Sigmoid colon (tissue), 7 donors: Measurements from ENCODE around the gene SLC9A3. TPM values are rescaled to one million over a fixed set of nuclear protein-coding genes. Genes with fewer than 3 reads are reported as not detected.

Experiments
- DNase-seq: peaks from one replicate; pipeline ENCODE4 v3.0.0-alpha.2; 2019
- H3K27ac ChIP-seq, 4 donors: fragments of 200-600 bp; sonication (generic); one replicate each; pipeline ENCODE4 v1.5.1; 2016 to 2019; ENCODE audit warnings: mild to moderate bottlenecking in 1 of 4
- H3K27me3 ChIP-seq, 3 donors: fragments of 200-600 bp; sonication (generic); one replicate each; pipeline ENCODE4 v1.5.1; 2019; ENCODE audit warnings: mild to moderate bottlenecking in 1 of 3
- H3K36me3 ChIP-seq, 4 donors: fragments of 200-600 bp; sonication (generic); one replicate each; pipeline ENCODE4 v1.5.1; 2016 to 2019
- H3K4me1 ChIP-seq, 4 donors: fragments of 200-600 bp; sonication (generic); one replicate each; pipeline ENCODE4 v1.5.1; 2017 to 2019
- H3K4me3 ChIP-seq, 4 donors: fragments of 200-600 bp; sonication (generic); one replicate each; pipeline ENCODE4 v1.5.1; 2017 to 2019; ENCODE audit warnings: mild to moderate bottlenecking in 2 of 4, moderate library complexity in 1 of 4
- H3K9me3 ChIP-seq, 4 donors: fragments of 200-600 bp in 3 of 4; sonication (generic) in 3 of 4; one replicate each; pipeline versions ENCODE4 v1.5.1 to v1.6.1; 2013 to 2019
- CTCF ChIP-seq, 4 experiments: fragments of 450-650 bp in 3 of 4; fragments of 200-600 bp in 1 of 4; IDR thresholded peaks; one replicate each; pipeline ENCODE4 v1.5.1; 2016 to 2019; ENCODE audit warnings: antibody characterized with exemption in 4 of 4, mild to moderate bottlenecking in 3 of 4, moderate library complexity in 2 of 4
- EP300 ChIP-seq, 4 donors: sonication (generic); formaldehyde crosslinking; IDR thresholded peaks; one replicate each; pipeline ENCODE4 v1.6.1; 2017; ENCODE audit warnings: antibody characterized with exemption in 4 of 4
- POLR2A ChIP-seq, 2 donors: fragments of 450-650 bp; IDR thresholded peaks; one replicate each; pipeline ENCODE4 v1.6.1; 2016; ENCODE audit warnings: antibody characterized with exemption in 2 of 2, mild to moderate bottlenecking in 2 of 2, moderate library complexity in 2 of 2
- POLR2AphosphoS5 ChIP-seq, 4 donors: sonication (generic); formaldehyde crosslinking; IDR thresholded peaks; one replicate each; pipeline ENCODE4 v1.6.1; 2017; ENCODE audit warnings: antibody characterized with exemption in 4 of 4
- WGBS, 2 donors: extraction: QIAGEN DNeasy Blood & Tissue Kit; methylation state at CpG; one replicate each; pipeline ENCODE4 v1.1.7; 2013; 5-methylcytosine and 5-hydroxymethylcytosine counted together
- intact Hi-C: fragments of 100-400 bp; cut with DNase I; formaldehyde crosslinking; loops from one replicate; pipeline ENCODE4 v1.15.1; 2023
- polyA plus RNA-seq, 3 donors: library from polyadenylated mRNA; stranded (reverse); fragments of 200-250 nt; gene quantifications; one replicate each; pipeline ENCODE4 v1.2.3, GENCODE V29; 2013
- total RNA-seq, 4 donors: library from RNA; depleted of rRNA; stranded (reverse); fragments of >200 nt; gene quantifications; one replicate each; pipeline ENCODE4 v1.1.0, GENCODE V29; 2016
- donor health status: healthy with polysubstance abuse.
- donor health status: Bipolar disorder and iron deficiency.
- donor health status: healthy.

SLC9A3 gene
- total and polyA plus RNA-seq, 7 donors = 0.83 to 51.3 (median 2.5) TPM

DNA sequence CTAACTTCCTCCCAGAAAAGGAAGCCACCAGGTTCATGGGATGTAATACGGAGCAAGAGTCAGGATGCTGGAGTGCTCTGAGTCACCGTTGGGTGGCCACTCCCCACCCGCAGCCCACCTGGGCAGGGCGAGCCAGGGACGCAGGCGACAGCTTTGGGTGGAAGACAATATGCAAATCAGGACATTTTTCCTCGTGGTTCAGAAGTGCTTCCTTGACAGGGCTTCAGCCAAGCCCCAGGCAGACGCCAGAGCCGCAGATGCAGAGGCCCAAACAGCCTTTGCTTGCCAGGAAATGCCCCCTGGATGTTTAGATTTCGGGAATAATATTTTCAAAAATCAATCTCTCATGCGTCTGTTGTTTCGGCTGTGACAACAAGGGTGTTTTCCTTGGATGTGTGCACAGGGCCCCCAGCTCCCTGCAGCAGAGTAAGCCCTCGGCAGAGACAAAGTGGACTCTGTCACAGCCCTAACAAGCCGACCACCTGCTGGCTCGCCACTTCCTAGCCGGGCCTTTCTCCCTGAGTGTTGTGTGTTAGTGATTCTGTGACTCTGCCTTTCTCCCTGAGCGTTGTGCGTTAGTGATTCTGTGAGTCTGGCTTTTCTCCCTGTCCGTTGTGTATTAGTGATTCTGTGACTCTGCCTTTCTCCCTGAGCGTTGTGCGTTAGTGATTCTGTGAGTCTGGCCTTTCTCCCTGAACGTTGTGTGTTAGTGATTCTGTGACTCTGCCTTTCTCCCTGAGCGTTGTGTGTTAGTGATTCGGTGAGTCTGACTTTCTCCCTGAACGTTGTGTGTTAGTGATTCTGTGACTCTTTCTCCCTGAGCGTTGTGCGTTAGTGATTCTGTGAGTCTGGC is 11.8 kb upstream of the SLC9A3 start:
- H3K27me3 ChIP-seq = peaks cover 5 to 88% (median 49%) of the 10 kb centered on the region in 3 donors
- H3K27ac ChIP-seq = no peak overlapping the region
- no peak for DNase-seq
- no peaks in the 10 kb centered on the region for H3K36me3 ChIP-seq
- no peak for TF ChIP-seq CTCF (IDR thresholded peaks at IDR 0.05)
- no peak for TF ChIP-seq POLR2A (IDR thresholded peaks at IDR 0.05)
- TF ChIP-seq POLR2AphosphoS5 (IDR thresholded peaks at IDR 0.05) = no peak
- no peak for TF ChIP-seq EP300 (IDR thresholded peaks at IDR 0.05)
- intact Hi-C loops = no loop called here
- 50 to 65% methylated on average over 27 of the region's 27 CpGs for WGBS, 2 donors
- no peak overlapping the region for H3K4me3 ChIP-seq
- no peaks in the 10 kb centered on the region for H3K4me1 ChIP-seq
- H3K9me3 ChIP-seq = no peaks in the 10 kb centered on the region

DNA sequence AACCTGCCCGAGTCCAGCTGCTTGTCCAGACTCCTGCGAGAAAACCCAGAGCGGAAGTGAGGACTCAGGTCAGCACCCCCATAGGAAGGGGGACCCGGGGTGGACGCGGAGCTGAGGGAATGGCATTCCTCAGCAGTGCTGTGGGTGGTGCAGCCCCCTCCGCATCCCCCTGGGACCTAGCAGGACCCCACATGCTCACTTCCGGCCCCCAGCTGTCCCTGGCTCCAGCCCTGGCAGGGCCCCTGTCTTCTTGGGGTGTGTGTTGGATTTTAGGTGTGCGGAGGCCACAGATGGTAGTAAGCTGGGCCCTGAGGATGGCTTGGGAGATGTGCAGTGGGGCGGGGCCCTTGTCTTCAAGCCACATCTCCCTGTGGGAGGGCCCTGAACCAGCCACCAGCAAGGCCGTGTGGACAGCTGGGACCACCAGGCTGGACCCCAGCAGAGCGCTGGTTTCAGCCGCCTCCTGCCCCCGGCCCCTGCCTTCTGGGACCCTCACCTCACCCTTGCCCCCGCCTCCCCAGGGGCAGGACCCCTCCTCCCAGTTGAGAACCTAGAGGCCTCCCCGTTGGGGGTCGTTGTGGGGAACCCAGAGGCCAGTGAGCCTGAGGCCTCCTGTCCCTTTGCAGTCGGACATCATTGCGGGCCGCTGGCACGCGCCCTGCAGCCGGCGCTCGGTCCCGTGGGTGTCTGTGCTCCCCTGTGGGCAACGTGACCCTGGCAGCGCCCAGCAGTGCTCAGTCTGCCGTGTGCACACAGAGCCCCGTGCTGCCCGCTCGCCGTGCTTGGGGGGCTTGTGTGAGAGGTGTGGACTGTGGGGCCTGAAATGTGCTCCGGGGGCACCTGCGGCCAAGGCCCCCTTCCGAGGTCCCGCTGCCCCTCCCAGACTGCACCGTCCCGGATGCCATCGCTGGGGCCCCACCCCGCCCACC is 10.8 kb upstream of the SLC9A3 start:
- WGBS, 2 donors = 85 to 90% methylated on average over 41 of the region's 41 CpGs
- no peak for DNase-seq
- no peaks in the 10 kb centered on the region for H3K36me3 ChIP-seq
- no peaks in the 10 kb centered on the region for H3K9me3 ChIP-seq
- intact Hi-C loops = no loop called here
- no peak overlapping the region for H3K27ac ChIP-seq
- peaks cover 0 to 86% (median 38%) of the 10 kb centered on the region in 3 donors for H3K27me3 ChIP-seq
- TF ChIP-seq CTCF (IDR thresholded peaks at IDR 0.05) (no peak), POLR2A (IDR thresholded peaks at IDR 0.05) (no peak), POLR2AphosphoS5 (IDR thresholded peaks at IDR 0.05) (no peak)
- H3K4me3 ChIP-seq = no peak overlapping the region
- no peaks in the 10 kb centered on the region for H3K4me1 ChIP-seq

GRCh38 chr5:533955-534742 is 9.9 kb upstream of the SLC9A3 start:
- H3K27ac ChIP-seq = no peak overlapping the region
- H3K4me3 ChIP-seq = no peak overlapping the region
- no peaks in the 10 kb centered on the region for H3K4me1 ChIP-seq
- no peak for DNase-seq
- H3K9me3 ChIP-seq = no peaks in the 10 kb centered on the region
- 83 to 89% methylated on average over 36 of the region's 36 CpGs for WGBS, 2 donors
- TF ChIP-seq CTCF (IDR thresholded peaks at IDR 0.05) = no peak
- no peak for TF ChIP-seq POLR2A (IDR thresholded peaks at IDR 0.05)
- TF ChIP-seq POLR2AphosphoS5 (IDR thresholded peaks at IDR 0.05) = no peak
- no peak for TF ChIP-seq EP300 (IDR thresholded peaks at IDR 0.05)
- peaks cover 0 to 86% (median 34%) of the 10 kb centered on the region in 3 donors for H3K27me3 ChIP-seq
- intact Hi-C loops = no loop called here
- H3K36me3 ChIP-seq = no peaks in the 10 kb centered on the region

DNA sequence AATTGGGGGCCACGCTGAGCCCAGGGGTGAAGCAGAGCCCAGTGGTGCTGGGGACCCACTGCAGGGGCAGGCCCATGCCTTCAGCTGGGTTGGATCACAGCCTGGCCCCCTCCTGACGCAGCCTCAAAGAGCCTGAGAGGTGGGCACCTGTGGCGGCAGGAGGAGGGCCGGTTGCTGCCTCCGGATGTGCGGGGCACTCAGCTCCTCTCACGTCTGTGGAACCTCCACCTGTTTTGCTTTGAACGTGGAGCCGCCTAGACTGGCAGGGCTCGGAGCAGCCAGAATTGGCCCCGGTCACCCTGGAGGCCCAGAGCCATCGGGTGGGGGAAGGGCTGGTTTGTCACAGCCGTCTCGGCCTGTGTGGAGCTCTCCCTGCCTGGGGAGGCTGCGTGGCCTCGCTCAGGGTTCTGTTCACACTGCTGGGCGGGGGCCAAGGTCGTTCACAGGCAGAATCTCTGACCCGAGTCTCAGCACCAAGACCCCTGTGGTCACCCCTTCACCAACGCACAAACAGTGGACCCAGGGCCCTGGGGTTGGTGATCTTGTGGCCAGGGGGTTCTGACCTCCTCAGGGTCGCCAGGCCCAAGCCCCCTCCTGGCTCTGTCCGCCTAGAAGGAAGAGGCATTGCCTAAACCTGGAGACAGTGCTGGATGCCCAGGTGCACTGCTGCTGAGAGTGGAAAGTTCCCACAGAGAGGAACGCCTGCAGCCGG is 9.2 kb upstream of the SLC9A3 start:
- intact Hi-C loops = no loop called here
- no peak for DNase-seq
- H3K27me3 ChIP-seq = peaks cover 5 to 86% (median 39%) of the 10 kb centered on the region in 3 donors
- no peak overlapping the region for H3K27ac ChIP-seq
- no peak overlapping the region for H3K4me3 ChIP-seq
- TF ChIP-seq POLR2A (IDR thresholded peaks at IDR 0.05) (no peak), EP300 (IDR thresholded peaks at IDR 0.05) (no peak), CTCF (IDR thresholded peaks at IDR 0.05) (no peak), POLR2AphosphoS5 (IDR thresholded peaks at IDR 0.05) (no peak)
- no peaks in the 10 kb centered on the region for H3K36me3 ChIP-seq
- no peaks in the 10 kb centered on the region for H3K9me3 ChIP-seq
- 77 to 78% methylated on average over 24 of the region's 24 CpGs for WGBS, 2 donors
- H3K4me1 ChIP-seq = peaks cover 0 to 7% (median 0%) of the 10 kb centered on the region in 4 donors
